Activated naive CD8-positive, alpha-beta T cell treated with anti-CD3 and anti-CD28 coated beads, Interleukin-2, amount 50 U/mL, for 24 hours (primary cell): Measurements from ENCODE around the gene ESF1.

Experiments used
- ATAC-seq: fragments of 150-1000 bp; cut with Tn5 transposase; one replicate; pipeline ENCODE4 v1.10.0; 2021
- DNase-seq: peaks from one replicate; pipeline ENCODE4 v3.0.0; 2021
- H3K27ac Mint-ChIP-seq: one replicate; pipeline ENCODE4 v1.8.0; 2021; ENCODE audit warnings: mild to moderate bottlenecking, mixed read lengths
- H3K27me3 Mint-ChIP-seq: one replicate; pipeline ENCODE4 v1.8.0; 2021; ENCODE audit warnings: mixed read lengths
- H3K36me3 Mint-ChIP-seq: one replicate; pipeline ENCODE4 v1.8.0; 2021; ENCODE audit warnings: low read depth, mixed read lengths
- H3K4me1 Mint-ChIP-seq: one replicate; pipeline ENCODE4 v1.8.0; 2021; ENCODE audit warnings: mixed read lengths
- H3K4me3 Mint-ChIP-seq: one replicate; pipeline ENCODE4 v1.8.0; 2021; ENCODE audit warnings: mild to moderate bottlenecking, moderate library complexity, mixed read lengths
- H3K9me3 Mint-ChIP-seq: one replicate; pipeline ENCODE4 v1.8.0; 2021; ENCODE audit warnings: mixed read lengths

Gene ESF1

DNA sequence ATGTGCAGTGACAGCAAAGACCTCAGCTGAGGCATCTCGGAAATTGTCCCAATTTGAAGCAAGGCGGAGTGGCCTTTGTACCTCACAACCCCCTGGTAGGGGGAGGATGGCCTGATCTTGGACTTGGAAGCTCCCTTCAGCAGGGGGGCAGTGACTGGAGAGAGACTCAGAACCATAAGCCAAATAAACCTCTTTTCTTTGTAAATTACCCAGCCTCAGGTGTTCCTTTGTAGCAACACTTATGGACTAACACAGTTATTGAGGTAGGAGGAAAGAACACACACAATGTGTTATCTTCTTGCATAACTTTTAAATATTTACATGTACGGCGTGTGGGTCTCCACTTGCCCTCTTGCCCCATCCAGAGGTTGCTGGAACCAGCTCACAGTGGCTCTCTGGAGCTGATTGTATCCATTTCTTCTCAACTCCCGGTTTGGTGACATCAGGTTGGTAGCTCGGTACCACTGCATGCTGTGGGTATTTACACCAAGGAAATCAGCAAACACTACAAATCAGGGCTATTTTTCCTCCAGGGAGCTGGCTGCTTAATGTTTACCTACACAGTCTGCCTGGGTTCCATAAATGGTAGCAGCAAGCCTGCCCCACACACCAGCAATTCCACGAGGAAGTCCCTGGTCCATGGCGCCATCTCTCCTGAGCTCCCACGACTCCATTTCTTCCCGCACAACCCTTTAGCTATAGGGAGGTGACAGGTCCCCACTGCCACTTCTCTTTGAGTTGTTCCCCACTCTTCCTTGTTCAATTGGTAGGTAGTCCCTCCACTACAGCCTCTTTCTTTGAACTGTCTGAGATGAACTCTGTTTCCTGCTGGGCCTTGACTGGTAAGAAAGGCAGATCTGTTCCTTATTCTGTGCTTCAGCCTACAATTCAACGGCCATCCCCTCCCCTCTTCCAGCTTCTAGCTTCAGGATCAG is 91.7 kb downstream of the ESF1 start:
- no peak for ATAC-seq
- Mint-ChIP-seq H3K4me3 (no peak overlapping the region), H3K27ac (no peak overlapping the region), H3K27me3 (peaks cover 2% of the 10 kb centered on the region), H3K36me3 (no peaks in the 10 kb centered on the region), H3K9me3 (no peaks in the 10 kb centered on the region), H3K4me1 (no peaks in the 10 kb centered on the region)
- no peak for DNase-seq

GRCh38 chr20:13690943-13691342 is 93.8 kb downstream of the ESF1 start:
- Mint-ChIP-seq H3K27me3 (peaks cover 8% of the 10 kb centered on the region), H3K9me3 (no peaks in the 10 kb centered on the region)
- no peak for ATAC-seq

GRCh38 chr20:13687815-13688214 is 96.9 kb downstream of the ESF1 start:
- H3K27me3 Mint-ChIP-seq, result peaks cover 27% of the 10 kb centered on the region
- ATAC-seq (no peak), DNase-seq (no peak)
- H3K27ac Mint-ChIP-seq, result no peak overlapping the region
- no peaks in the 10 kb centered on the region for H3K36me3 Mint-ChIP-seq
- no peak overlapping the region for H3K4me3 Mint-ChIP-seq
- peaks cover 5% of the 10 kb centered on the region for H3K4me1 Mint-ChIP-seq
- no peaks in the 10 kb centered on the region for H3K9me3 Mint-ChIP-seq

More at GRCh38 chr20:13690943-13691342, 93.8 kb downstream of the ESF1 start:
- H3K4me3 Mint-ChIP-seq, result no peak overlapping the region
- H3K36me3 Mint-ChIP-seq, result no peaks in the 10 kb centered on the region
- H3K4me1 Mint-ChIP-seq, result no peaks in the 10 kb centered on the region
- DNase-seq, result no peak
- no peak overlapping the region for H3K27ac Mint-ChIP-seq

DNA sequence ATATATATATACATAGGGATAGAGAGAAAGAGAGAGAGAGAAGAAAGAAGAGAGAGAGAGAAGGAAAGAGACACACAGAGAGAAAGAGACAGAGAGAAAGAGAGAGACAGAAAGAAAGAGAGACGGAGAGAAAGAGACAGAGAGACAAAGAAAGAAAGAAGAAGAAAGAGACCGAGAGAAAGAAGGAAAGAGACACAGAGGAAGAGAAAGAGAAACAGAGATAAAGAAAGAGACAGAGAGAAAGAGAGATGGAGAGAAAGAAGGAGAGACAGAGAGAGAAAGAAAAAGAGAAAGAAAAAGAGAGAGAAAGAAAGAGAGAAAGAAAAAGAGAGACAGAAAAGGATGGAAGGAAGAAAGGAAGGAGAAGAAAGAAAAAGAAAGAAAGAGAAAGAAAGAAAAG is 99.1 kb downstream of the ESF1 start:
- Mint-ChIP-seq H3K27me3 (peaks cover 25% of the 10 kb centered on the region), H3K9me3 (no peaks in the 10 kb centered on the region), H3K27ac (no peak overlapping the region), H3K36me3 (no peaks in the 10 kb centered on the region), H3K4me3 (no peak overlapping the region), H3K4me1 (peaks cover 5% of the 10 kb centered on the region)
- DNase-seq (no peak), ATAC-seq (no peak)

DNA sequence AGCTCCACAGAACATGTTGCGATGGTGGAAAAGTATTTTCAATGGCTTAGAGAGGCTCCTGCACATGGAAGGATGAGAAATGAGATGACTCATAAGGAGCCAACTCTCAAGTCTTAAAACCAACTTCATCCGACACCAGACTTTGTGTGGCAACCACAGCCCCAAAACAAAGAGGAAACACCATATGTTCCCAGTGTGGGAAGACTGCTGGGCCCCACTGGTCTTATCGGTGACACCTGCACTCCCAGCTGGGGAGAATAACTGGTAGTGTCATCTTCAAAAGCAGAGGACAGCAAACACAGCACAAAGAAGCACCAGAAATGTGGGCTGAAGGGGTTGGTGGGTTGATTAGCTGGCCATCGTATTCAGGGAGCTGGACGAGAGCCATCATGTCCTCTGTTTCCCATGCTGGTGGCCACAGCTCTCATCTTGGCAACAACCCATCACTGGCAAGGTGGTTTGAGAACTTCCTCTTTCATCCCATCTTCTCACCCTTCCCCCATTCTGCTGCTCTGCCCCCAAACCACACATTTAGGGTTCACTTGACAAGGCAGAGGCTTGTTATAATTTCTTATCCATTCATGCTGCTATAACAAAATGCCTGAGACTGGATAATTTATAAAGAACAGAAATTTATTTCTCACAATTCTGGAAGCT is 100.0 kb downstream of the ESF1 start:
- Mint-ChIP-seq H3K27ac (no peak overlapping the region), H3K4me3 (no peak overlapping the region), H3K9me3 (no peaks in the 10 kb centered on the region), H3K36me3 (no peaks in the 10 kb centered on the region), H3K27me3 (peaks cover 25% of the 10 kb centered on the region), H3K4me1 (peaks cover 5% of the 10 kb centered on the region)
- ATAC-seq (no peak), DNase-seq (no peak)

DNA sequence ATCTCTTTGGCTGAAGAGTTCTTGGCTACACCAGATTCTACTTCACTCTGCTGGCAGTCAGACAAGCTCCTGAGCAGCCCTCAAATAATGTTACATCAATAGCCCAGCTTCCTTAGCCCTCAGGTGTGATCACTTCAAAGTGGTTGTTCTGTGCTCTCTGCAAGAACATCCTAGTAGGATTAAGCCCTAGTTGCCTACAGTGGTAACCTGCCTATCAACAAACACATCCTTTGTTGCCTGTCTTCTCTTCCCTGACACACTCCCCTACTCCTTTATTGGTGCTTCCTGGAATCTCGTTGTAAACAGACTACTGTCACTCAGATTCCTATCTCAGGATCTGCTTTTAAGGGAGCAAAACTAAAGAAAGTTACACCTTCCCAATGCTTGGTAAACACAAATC is 100.9 kb downstream of the ESF1 start:
- no peaks in the 10 kb centered on the region for H3K9me3 Mint-ChIP-seq
- no peak overlapping the region for H3K4me3 Mint-ChIP-seq
- no peak for ATAC-seq
- no peak overlapping the region for H3K27ac Mint-ChIP-seq
- H3K4me1 Mint-ChIP-seq, result peaks cover 5% of the 10 kb centered on the region
- H3K27me3 Mint-ChIP-seq, result peaks cover 25% of the 10 kb centered on the region
- no peak for DNase-seq
- H3K36me3 Mint-ChIP-seq, result no peaks in the 10 kb centered on the region

DNA sequence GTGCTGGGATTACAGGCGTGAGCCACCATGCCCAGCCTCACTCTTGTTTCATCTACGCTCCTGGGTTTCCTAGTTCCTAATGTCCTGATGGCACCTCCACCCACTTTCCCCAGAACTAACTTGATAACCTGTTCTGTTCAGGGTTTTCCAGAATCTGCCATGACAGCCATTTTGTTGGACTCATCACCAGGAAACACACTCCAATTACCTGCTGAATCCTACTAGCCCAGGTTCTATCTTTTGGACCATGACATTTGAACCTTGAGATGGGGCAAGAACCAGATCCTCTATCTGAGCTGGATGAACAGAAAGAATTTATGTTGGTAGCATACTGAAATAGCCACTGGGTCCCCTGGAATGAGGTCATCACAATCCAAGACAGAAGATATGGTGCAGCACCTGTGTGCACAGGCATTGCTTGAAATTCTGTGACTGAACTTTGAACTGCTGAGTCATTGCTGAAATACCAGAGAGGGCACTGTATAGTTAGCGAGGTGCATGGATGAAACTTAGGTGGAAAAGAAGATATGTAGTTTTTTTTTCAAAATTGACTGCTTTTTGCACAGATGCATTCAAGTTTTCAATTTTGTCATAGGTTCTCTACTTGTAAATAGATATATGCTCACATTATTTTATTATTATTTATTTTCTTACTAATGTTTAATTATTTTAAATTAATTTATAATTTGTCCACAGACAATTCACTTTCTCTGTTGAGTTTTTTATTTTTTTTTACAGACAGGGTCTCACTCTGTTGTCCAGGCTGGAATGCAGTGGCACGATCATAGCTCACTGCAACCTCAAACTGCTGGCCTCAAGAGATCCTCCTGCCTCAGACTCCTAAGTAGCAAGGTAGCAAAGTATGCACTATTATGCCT is 103.2 kb downstream of the ESF1 start:
- H3K9me3 Mint-ChIP-seq, result no peaks in the 10 kb centered on the region
- H3K4me1 Mint-ChIP-seq, result peaks cover 5% of the 10 kb centered on the region
- H3K27ac Mint-ChIP-seq, result no peak overlapping the region
- ATAC-seq (no peak), DNase-seq (no peak)
- no peaks in the 10 kb centered on the region for H3K36me3 Mint-ChIP-seq
- H3K27me3 Mint-ChIP-seq, result peaks cover 18% of the 10 kb centered on the region
- H3K4me3 Mint-ChIP-seq, result no peak overlapping the region

- H3K27me3 Mint-ChIP-seq, result peaks cover 12% of the 10 kb centered on the region
- no peaks in the 10 kb centered on the region for H3K4me1 Mint-ChIP-seq
- no peak for ATAC-seq
- H3K36me3 Mint-ChIP-seq, result no peaks in the 10 kb centered on the region
- no peak overlapping the region for H3K4me3 Mint-ChIP-seq
- DNase-seq, result no peak
- H3K27ac Mint-ChIP-seq, result no peak overlapping the region
- H3K9me3 Mint-ChIP-seq, result no peaks in the 10 kb centered on the region
These were observed 105.8 kb downstream of the ESF1 start for GRCh38 chr20:13678944-13679343.

GRCh38 chr20:13677241-13677640 is 107.5 kb downstream of the ESF1 start:
- H3K4me3 Mint-ChIP-seq, result no peak overlapping the region
- H3K27ac Mint-ChIP-seq, result no peak overlapping the region
- ATAC-seq (no peak), DNase-seq (no peak)
- no peaks in the 10 kb centered on the region for H3K4me1 Mint-ChIP-seq
- H3K36me3 Mint-ChIP-seq, result no peaks in the 10 kb centered on the region
- H3K27me3 Mint-ChIP-seq, result peaks cover 5% of the 10 kb centered on the region
- no peaks in the 10 kb centered on the region for H3K9me3 Mint-ChIP-seq

DNA sequence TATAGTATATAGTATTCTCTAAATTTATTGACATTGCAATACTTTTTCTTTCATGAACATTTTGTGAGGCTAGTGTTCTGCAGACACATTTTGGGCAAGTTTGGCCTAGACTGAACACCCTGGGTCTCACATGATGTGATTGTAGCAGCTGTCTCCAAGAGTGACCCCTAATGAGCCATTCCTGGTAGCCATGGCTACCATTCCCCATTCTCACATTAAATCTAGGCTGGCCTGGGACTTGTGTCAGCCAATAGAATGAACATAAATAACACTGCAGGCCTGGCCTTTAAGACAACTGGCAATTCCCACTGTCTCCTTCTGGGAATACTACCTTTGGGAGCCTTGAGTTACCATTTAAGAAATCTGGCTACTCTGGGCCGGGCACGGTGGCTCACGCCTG is 108.0 kb downstream of the ESF1 start:
- Mint-ChIP-seq H3K4me1 (no peaks in the 10 kb centered on the region), H3K9me3 (no peaks in the 10 kb centered on the region), H3K27ac (no peak overlapping the region), H3K4me3 (no peak overlapping the region), H3K36me3 (no peaks in the 10 kb centered on the region), H3K27me3 (peaks cover 8% of the 10 kb centered on the region)
- ATAC-seq (no peak), DNase-seq (no peak)

DNA sequence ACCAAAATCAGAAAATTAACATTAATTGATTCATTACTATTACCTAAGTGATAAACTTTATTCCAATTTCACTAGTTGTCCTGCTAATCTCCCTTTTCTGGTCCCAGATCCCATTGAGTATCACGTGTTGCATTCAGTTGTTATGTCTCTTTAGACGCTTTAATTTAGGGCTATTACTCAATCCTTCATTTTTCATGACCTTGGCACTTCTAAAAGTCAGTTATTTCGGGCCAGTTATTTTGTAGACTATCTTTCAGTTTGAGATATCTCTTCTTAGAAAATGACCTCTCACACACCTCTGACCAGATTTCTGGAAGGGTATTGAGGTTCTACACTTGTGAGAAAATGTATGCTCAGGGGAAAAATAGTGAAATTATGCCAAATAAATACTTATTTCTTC is 112.0 kb downstream of the ESF1 start:
- H3K9me3 Mint-ChIP-seq, result no peaks in the 10 kb centered on the region
- ATAC-seq, result no peak
- H3K4me1 Mint-ChIP-seq, result no peaks in the 10 kb centered on the region
- H3K36me3 Mint-ChIP-seq, result no peaks in the 10 kb centered on the region
- H3K27ac Mint-ChIP-seq, result no peak overlapping the region
- peaks cover 17% of the 10 kb centered on the region for H3K27me3 Mint-ChIP-seq
- no peak for DNase-seq
- no peak overlapping the region for H3K4me3 Mint-ChIP-seq

GRCh38 chr20:13671916-13672378 is 112.8 kb downstream of the ESF1 start:
- H3K27ac Mint-ChIP-seq, result no peak overlapping the region
- H3K9me3 Mint-ChIP-seq, result no peaks in the 10 kb centered on the region
- ATAC-seq (no peak), DNase-seq (no peak)
- H3K4me1 Mint-ChIP-seq, result no peaks in the 10 kb centered on the region
- no peaks in the 10 kb centered on the region for H3K36me3 Mint-ChIP-seq
- peaks cover 17% of the 10 kb centered on the region for H3K27me3 Mint-ChIP-seq
- no peak overlapping the region for H3K4me3 Mint-ChIP-seq

GRCh38 chr20:13671512-13671911 is 113.2 kb downstream of the ESF1 start:
- ATAC-seq, result no peak
- no peaks in the 10 kb centered on the region for H3K4me1 Mint-ChIP-seq
- H3K4me3 Mint-ChIP-seq, result no peak overlapping the region
- H3K27ac Mint-ChIP-seq, result no peak overlapping the region
- no peak for DNase-seq
- H3K27me3 Mint-ChIP-seq, result peaks cover 17% of the 10 kb centered on the region
- H3K9me3 Mint-ChIP-seq, result no peaks in the 10 kb centered on the region
- H3K36me3 Mint-ChIP-seq, result no peaks in the 10 kb centered on the region

DNA sequence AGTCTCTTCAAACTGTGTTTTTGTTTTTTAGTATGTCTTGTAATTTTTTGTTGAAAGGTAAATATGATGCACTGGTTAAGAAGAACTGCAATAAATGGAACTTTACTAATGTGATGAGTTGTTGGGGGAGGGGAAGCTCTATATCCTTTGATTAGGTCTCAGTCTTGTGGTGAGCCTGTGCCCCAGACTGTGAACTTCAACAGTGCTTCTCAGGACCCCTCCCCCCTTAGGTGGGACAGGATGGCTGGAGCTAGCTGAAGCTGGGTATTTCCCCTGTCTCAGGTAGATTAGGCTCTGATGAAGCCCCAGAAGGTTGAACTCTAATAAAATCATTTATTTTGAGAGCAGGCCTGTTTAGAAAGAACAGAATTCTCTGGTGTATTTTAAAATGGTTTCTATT is 114.6 kb downstream of the ESF1 start:
- H3K36me3 Mint-ChIP-seq, result no peaks in the 10 kb centered on the region
- no peak for ATAC-seq
- H3K9me3 Mint-ChIP-seq, result no peaks in the 10 kb centered on the region
- DNase-seq, result no peak
- peaks cover 19% of the 10 kb centered on the region for H3K27me3 Mint-ChIP-seq
- H3K4me1 Mint-ChIP-seq, result no peaks in the 10 kb centered on the region
- no peak overlapping the region for H3K4me3 Mint-ChIP-seq
- H3K27ac Mint-ChIP-seq, result no peak overlapping the region
